Measurements from ENCODE around the gene CASQ1.
A peak's percentile ranks its signal among the peaks of the same experiment; 100 is the strongest.

CASQ1 gene

GRCh38 chr1:160205242-160206035 is 15.1 kb downstream of the CASQ1 start, which contains the start of gene PEA15:
PEA15 (plus strand) TSS chr1:160205384; CDS start chr1:160211545, 6,161 bp downstream.
- peak; percentile 35 for DNase-seq (ENCODE audit: low read depth)

DNA sequence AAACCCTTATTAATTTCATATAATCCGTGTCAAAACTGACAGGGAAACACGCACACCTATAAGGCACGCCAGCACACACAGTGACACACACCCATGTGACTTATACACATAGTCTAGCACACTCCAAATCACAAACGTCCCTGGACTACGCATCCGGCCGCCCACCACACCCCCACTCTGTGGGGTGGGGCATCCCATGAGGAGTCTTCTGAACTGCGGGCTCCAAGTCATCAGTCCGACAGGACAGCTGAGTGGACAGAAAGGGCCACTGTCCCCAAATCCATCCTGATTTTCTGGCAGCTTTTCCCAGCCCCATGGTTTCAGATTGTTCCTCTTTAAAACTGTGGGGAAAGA is 15.6 kb downstream of the CASQ1 start:
- DNase-seq (ENCODE audit: low read depth): no peak

DNA sequence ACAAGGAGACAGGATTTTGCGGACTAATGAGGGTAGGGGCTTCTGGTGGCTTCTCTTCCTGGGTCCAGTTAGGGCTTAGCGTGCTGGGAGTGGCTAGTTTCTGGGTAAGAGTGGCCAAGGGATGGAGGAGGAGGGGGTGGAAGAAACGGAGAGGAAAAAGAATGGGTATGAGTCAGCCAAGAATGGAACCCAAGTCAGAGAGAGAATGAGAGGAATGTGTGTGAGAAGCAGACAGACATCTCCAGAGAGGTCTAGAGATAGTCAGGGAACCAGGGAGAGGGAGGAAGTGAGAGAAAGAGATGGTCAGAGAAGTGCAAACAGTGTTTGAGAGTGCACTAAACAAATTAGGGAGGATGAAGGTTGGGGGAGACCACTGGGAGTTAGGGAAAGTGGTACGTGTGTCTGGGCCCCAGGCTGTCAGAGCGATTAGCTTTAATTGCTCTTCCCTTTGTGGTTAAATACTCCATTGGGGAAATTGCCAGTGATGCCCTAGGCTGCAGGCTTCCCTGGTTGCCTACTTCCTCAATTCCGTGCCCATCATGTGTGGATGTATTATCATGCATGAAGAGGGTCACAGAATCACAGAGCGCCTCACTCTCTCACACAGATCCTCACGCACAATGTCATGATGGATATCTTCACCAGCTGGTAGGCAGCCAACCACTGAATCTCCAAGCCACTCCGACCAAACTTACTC is 16.2 kb downstream of the CASQ1 start:
- no peak for DNase-seq (ENCODE audit: low read depth)

GRCh38 chr1:160207118-160207650 is 16.8 kb downstream of the CASQ1 start:
- DNase-seq (ENCODE audit: low read depth): no peak

DNA sequence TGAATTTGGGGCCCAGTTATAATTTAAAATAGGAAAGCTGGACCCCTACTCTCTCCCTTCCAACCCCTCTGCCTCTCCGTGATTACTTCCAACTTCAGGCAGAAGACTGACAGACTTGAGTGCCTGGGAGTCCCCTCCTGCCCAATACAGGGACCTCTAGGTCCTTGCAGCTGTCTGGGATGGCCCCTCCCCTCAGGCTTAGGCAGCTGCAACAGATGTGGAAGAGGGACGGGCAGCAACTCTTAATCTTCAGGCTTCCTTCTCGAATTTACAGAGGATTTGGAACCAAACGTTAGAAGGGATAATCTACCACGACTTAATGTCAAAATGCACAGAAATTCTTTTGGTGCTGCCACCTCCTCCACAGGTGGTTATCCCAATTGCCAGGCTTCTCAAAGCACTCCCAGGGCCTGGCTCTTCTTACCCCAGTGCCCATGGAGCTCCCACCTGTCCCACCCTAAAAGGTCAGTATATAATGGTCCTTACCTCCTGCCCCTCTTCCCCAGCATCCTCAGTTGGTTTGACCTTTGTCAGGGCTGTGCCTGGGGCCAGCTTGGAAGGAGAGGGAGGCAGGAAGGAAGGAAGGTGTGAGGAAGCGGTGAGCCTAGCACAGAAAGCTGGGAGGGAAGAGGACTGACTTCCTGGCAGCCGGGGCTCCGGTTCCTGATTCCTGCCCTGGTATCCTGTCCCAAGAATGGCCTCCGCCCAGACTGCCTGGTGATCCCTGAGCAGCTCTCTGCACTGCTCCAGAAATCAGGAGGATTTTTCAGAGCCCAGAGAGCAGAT is 17.6 kb downstream of the CASQ1 start:
- DNase-seq (ENCODE audit: low read depth): no peak

DNA sequence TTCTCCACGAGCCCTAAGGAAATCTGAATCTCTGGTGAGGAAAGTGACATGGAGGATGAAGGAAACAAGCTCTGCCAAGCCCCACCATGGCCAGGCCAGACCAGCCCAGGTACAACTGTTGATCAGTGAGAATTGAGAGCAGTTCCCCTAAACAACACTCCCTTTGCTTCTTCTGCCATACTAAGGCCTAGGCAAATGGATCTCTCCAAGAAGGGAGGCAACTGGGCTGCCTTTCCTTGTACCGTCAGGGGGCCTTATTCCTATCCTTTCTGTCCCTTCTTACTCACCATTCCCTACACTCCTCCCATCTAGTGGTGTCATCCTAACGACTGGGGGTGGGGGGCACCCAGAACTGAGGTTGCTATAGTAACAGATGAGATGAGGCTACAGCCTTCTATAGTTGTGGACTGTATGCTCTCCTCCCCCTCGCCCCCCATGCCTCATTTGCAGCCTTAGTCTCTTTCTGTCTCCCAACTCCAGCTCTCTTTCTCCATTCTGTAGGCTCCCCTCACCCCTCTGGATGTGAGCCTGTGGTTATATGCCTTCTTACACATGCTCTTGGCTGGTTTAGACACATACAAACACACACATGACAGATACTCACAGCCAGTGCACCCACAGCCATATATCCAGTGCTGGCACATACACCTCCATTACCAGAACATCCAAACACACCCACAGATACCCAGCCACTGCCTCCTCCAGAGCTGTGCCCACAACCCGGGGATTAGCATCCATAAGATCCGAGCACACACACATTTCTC is 18.4 kb downstream of the CASQ1 start:
- no peak for DNase-seq (ENCODE audit: low read depth)

GRCh38 chr1:160209321-160210046 is 19.1 kb downstream of the CASQ1 start:
- no peak for DNase-seq (ENCODE audit: low read depth)

- DNase-seq (ENCODE audit: low read depth): no peak
Measured at GRCh38 chr1:160210561-160210960, 20.2 kb downstream of the CASQ1 start.

GRCh38 chr1:160211046-160211790 is 20.8 kb downstream of the CASQ1 start:
- DNase-seq (ENCODE audit: low read depth): no peak

GRCh38 chr1:160214481-160215140 is 24.2 kb downstream of the CASQ1 start:
- DNase-seq (ENCODE audit: low read depth): no peak

GRCh38 chr1:160216301-160216700 is 25.9 kb downstream of the CASQ1 start:
- no peak for DNase-seq (ENCODE audit: low read depth)

- DNase-seq (ENCODE audit: low read depth): no peak
Measured at GRCh38 chr1:160217481-160218051, 27.2 kb downstream of the CASQ1 start.

DNA sequence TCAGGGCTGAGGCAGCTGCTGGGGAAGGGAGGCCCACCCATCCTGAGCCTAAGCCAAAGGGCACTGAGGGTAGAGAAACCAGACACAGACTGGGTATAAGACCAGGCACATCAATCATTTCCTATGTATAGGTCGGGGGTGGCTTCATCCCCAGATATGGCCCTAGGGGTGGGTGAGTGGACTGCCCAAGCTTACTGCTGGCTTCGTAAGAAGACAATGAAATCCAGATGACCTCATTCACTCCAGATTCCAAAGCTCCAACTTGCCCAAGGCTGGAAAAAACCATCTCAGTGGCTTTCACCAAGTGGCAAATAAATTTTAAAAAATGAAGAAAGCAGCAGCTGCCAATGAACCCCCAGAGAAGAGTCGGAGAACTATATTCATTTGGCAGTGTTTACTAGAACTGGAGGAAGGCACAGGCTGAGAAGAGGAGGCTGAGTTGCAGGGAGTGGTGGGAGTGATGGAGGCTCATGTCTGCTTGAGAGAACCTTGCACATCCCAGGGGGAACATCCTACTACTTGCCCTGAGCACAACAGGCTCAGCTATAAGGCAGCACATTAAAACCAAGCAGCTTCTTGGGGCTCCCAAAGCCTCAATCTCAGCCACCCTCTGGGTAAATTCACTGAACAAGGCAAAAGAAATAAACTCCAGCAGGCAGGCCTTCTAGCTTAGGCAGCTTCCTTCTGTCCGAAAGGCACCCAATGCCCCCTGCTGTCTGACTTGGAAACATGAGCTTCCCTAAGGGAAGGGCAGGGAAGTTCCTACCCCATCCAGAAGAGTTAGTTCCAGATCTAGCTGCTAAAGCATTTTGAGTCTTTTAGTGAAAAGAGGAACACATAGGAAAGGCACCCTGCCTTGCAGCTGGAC is 28.9 kb downstream of the CASQ1 start:
- DNase-seq (ENCODE audit: low read depth): no peak

DNA sequence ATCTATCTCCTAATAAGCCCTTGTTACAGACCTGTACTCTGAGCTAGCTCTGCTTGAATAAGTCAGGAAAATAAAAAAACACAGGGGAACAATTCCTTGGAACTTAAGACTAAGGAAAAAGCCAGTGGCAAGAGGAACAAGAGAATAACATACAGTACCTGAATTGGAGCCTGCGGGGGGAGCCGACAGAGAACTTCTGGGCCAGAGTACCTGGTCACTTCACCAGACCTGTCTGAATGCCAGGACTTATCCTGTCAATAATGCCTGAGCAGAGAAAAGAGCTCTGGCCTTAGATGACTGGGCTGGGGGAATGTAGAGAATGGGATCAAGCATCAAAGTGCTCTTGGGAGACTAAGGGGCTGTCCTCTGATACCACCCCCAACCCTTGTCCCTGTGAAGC is 29.9 kb downstream of the CASQ1 start:
- DNase-seq (ENCODE audit: low read depth): no peak

GRCh38 chr1:160221089-160221488 is 30.7 kb downstream of the CASQ1 start:
- DNase-seq (ENCODE audit: low read depth): no peak

DNA sequence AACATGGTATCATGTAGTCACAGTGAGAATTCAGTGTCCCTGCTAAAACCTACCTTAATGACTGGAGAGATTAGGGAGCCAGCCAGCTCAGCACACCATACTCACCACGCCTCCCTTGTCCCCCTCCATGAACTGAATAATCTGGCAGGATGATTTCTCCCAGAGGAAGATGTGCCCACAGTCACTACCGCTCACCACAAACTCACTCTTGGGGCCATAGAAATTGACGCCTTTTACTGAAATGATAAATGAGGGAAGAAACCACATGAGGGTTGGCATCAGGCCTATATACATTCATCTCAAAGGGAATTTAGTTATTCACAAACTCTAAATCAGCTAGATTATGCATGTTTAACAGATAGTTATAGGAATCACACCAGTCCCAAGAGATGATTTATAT is 32.2 kb downstream of the CASQ1 start:
- no peak for DNase-seq (ENCODE audit: low read depth)

GRCh38 chr1:160224606-160225005 is 34.2 kb downstream of the CASQ1 start:
- DNase-seq (ENCODE audit: low read depth): no peak

- no peak for DNase-seq (ENCODE audit: low read depth)
Measured at GRCh38 chr1:160225345-160225744, 35.0 kb downstream of the CASQ1 start.

Measured in stimulated activated CD8-positive, alpha-beta memory T cell treated with anti-CD3 and anti-CD28 coated beads, Interleukin-15, amount 100 ng/mL, for 1 hour (primary cell).